ENCODE measurements around the gene EPS8L2.

- TF ChIP-seq CTCF (IDR thresholded peaks at IDR 0.05 in 8 of 11, conservative IDR thresholded peaks at IDR 0.05 in 3 of 11): no peak
- TF ChIP-seq POLR2A (IDR thresholded peaks at IDR 0.05): no peak
- no peak for TF ChIP-seq POLR2AphosphoS5 (IDR thresholded peaks at IDR 0.05)
These were observed 6.9 kb upstream of the EPS8L2 start for GRCh38 chr11:699116-699508.

All from spleen (tissue), 7 donors.